A549 (cell line): ENCODE data around the gene NCCRP1. TPM values are rescaled to one million over a fixed set of nuclear protein-coding genes. Genes with fewer than 3 reads are reported as not detected.

Experiments
- ATAC-seq, 2 experiments: fragments of 200-7000 bp in 1 of 2; fragments of >200 bp in 1 of 2; cut with Nextera tagmentation in 1 of 2; cut with Tn5 transposase in 1 of 2; 3 replicates each; pipeline versions ENCODE4 v1.8.0 to v1.9.1; 2018 to 2020; ENCODE audit warnings: mild to moderate bottlenecking in 1 of 2, moderate library complexity in 1 of 2
- CTCF ChIA-PET: fragments of 300-600 bp; sonication (Branson Sonifier 250); formaldehyde crosslinking; extraction: SDS; loops from one replicate; lab custom pipeline; 2021; ENCODE audit warnings: antibody characterized with exemption, inconsistent platforms; lab: Yijun Ruan, JAX
- POLR2A ChIA-PET: fragments of 350-600 bp; formaldehyde crosslinking; extraction: SDS; loops from one replicate; lab custom pipeline; 2021; ENCODE audit warnings: antibody characterized with exemption, inconsistent platforms; lab: Yijun Ruan, JAX
- DNase-seq, 2 experiments: peaks; one replicate each; pipeline versions ENCODE4 v3.0.0 to v3.0.0-alpha.2; 2011 to 2016; ENCODE audit warnings: low read depth in 1 of 2, low spot score in 1 of 2
- FAIRE-seq: peaks from 2 replicates; lab custom pipeline; 2011; peaks lifted over from hg19 to GRCh38; lab: Jason Lieb, UNC
- H3K27ac ChIP-seq, 2 experiments: fragments of >200 bp; sonication (Bioruptor Twin); formaldehyde crosslinking; 3 replicates each; pipeline ENCODE4 v1.5.1; 2016 to 2017
- H3K4me1 ChIP-seq: fragments of >200 bp; sonication (Bioruptor Twin); formaldehyde crosslinking; 3 replicates; pipeline ENCODE4 v1.6.1; 2016
- H3K4me2 ChIP-seq: fragments of >200 bp; sonication (Bioruptor Twin); formaldehyde crosslinking; 3 replicates; pipeline ENCODE4 v1.6.1; 2016
- H3K4me3 ChIP-seq: fragments of >200 bp; sonication (Bioruptor Twin); formaldehyde crosslinking; 3 replicates; pipeline ENCODE4 v1.5.1; 2016
- H3K9me3 ChIP-seq: fragments of >200 bp; sonication (Bioruptor Twin); formaldehyde crosslinking; 3 replicates; pipeline ENCODE4 v1.6.1; 2016
- EP300 ChIP-seq, 2 experiments: fragments of >200 bp; sonication (Bioruptor Twin); formaldehyde crosslinking; IDR thresholded peaks; 2 replicates in 1 of 2; 3 replicates in 1 of 2; pipeline ENCODE4 v1.6.1; 2016 to 2017
- FOXS1 ChIP-seq: fragments of 250-450 bp; sonication (Bioruptor Pico); IDR thresholded peaks from 2 replicates; pipeline ENCODE4 v1.5.0; 2020; ENCODE audit warnings: mild to moderate bottlenecking, moderate library complexity
- GATA3 ChIP-seq: IDR thresholded peaks from 2 replicates; pipeline ENCODE4 v1.6.1; 2012; ENCODE audit warnings: borderline replicate concordance
- HMGXB4 ChIP-seq: fragments of 250-450 bp; sonication (Bioruptor Pico); IDR thresholded peaks from 2 replicates; pipeline ENCODE4 v1.5.0; 2021; ENCODE audit warnings: mild to moderate bottlenecking, moderate library complexity, borderline replicate concordance
- JUNB ChIP-seq: fragments of >200 bp; sonication (Bioruptor Twin); formaldehyde crosslinking; IDR thresholded peaks from 2 replicates; pipeline ENCODE4 v1.6.1; 2016
- KDM1A ChIP-seq: fragments of 200-600 bp; sonication (generic); IDR thresholded peaks from 2 replicates; pipeline ENCODE4 v1.6.1; 2016; ENCODE audit warnings: low read depth, mild to moderate bottlenecking
- NFE2L2 ChIP-seq: fragments of 150-350 bp; conservative IDR thresholded peaks from 2 replicates; pipeline ENCODE4 v1.6.1; 2014; ENCODE audit warnings: low read length
- NPAS2 ChIP-seq: fragments of 250-450 bp; sonication (Bioruptor Pico); IDR thresholded peaks from 2 replicates; pipeline ENCODE4 v1.8.0; 2022; ENCODE audit warnings: mild to moderate bottlenecking, moderate library complexity, borderline replicate concordance
- PHF8 ChIP-seq: fragments of 200-600 bp; sonication (generic); IDR thresholded peaks from 2 replicates; pipeline ENCODE4 v1.6.1; 2016; ENCODE audit warnings: low read depth, mild to moderate bottlenecking, antibody characterized with exemption, moderate library complexity, borderline replicate concordance
- POLR2A ChIP-seq: IDR thresholded peaks from 2 replicates; pipeline ENCODE4 v1.6.1; 2012; ENCODE audit warnings: mild to moderate bottlenecking, low read length
- POLR2AphosphoS2 ChIP-seq: conservative IDR thresholded peaks from 2 replicates; pipeline ENCODE4 v1.6.1; 2012; ENCODE audit warnings: low read length, improper control_type of control experiment, inconsistent platforms
- SREBF2 ChIP-seq: fragments of 450-650 bp; IDR thresholded peaks from 2 replicates; pipeline ENCODE4 v1.6.1; 2014; ENCODE audit warnings: mild to moderate bottlenecking, moderate library complexity
- ZC3H11A ChIP-seq: fragments of 450-650 bp; IDR thresholded peaks from 2 replicates; pipeline ENCODE4 v1.6.1; 2014; ENCODE audit warnings: antibody characterized with exemption, mild to moderate bottlenecking
- ZNF302 ChIP-seq: fragments of 250-450 bp; sonication (Bioruptor Pico); IDR thresholded peaks from 2 replicates; pipeline ENCODE4 v1.9.0; 2021; ENCODE audit warnings: inconsistent platforms, mild to moderate bottlenecking, moderate library complexity
- WGBS: methylation state at CpG from one replicate; pipeline ENCODE4 v1.1.6; 2017; ENCODE audit errors: missing lambda C conversion rate; 5-methylcytosine and 5-hydroxymethylcytosine counted together
- polyA plus RNA-seq, 4 experiments: library from polyadenylated mRNA; depleted of rRNA in 3 of 4; stranded (reverse); fragments of >200 nt; fragmentation: RNase III in 1 of 4; extraction: RNeasy Plus Mini Kit Qiagen cat#74134 plus additional on column Dnase treatment in 1 of 4; gene quantifications; 2 replicates in 3 of 4; 3 replicates in 1 of 4; pipeline ENCODE4 v1.2.3, GENCODE V29; 2011 to 2017
- TF ChIP-seq, protein P1 (sequence below): fragments of 450-650 bp; IDR thresholded peaks from 2 replicates; pipeline ENCODE4 v1.6.1; 2014; ENCODE audit warnings: antibody characterized with exemption
- TF ChIP-seq, protein P2 (sequence below): fragments of 200-600 bp; sonication (generic); IDR thresholded peaks from 2 replicates; pipeline ENCODE4 v1.6.1; 2016; ENCODE audit warnings: antibody characterized with exemption, mild to moderate bottlenecking, moderate library complexity
- TF ChIP-seq, protein P3 (sequence below): fragments of >200 bp; sonication (Bioruptor Twin); formaldehyde crosslinking; IDR thresholded peaks from 3 replicates; pipeline ENCODE4 v1.6.1; 2016

NCCRP1 gene
- polyA plus RNA-seq, 2 of the 4 experiments (the other 2 are of a cell fraction): 0.90 to 0.99 TPM

GRCh38 chr19:39152066-39152465 lies 44.7 kb upstream of the NCCRP1 start:
- 86% methylated on average over 10 of the region's 10 CpGs for WGBS
- no peak overlapping the region for H3K4me3 ChIP-seq
- H3K4me1 ChIP-seq: peaks cover 27% of the 10 kb centered on the region
- 0 out of 3 replicates have a peak, but pooled peaks cover 3% of the 10 kb centered on the region for H3K9me3 ChIP-seq
- TF ChIP-seq NFE2L2 (no peak), JUNB (no peak), ZC3H11A (no peak), SREBF2 (no peak)
- TF ChIP-seq, all 56 proteins: peak for 0
- Histone ChIP-seq H3K4me2 (no peak overlapping the region), H3K27ac (no peak overlapping the region)
- POLR2A ChIA-PET: interaction anchor here (0.7 kb wide), 1 partner anchor 29 kb away, joined by 3 read pairs; no protein-coding TSS in a partner anchor
- CTCF ChIA-PET: interaction anchor here (0.6 to 4.5 kb wide), 14 partner anchors 12 to 190 kb away, joined by 3 to 19 read pairs (median 6); partner anchors contain the start of gene SYCN
- FAIRE-seq: peak; percentile 99
- no peak for DNase-seq
- ATAC-seq: no peak

DNA sequence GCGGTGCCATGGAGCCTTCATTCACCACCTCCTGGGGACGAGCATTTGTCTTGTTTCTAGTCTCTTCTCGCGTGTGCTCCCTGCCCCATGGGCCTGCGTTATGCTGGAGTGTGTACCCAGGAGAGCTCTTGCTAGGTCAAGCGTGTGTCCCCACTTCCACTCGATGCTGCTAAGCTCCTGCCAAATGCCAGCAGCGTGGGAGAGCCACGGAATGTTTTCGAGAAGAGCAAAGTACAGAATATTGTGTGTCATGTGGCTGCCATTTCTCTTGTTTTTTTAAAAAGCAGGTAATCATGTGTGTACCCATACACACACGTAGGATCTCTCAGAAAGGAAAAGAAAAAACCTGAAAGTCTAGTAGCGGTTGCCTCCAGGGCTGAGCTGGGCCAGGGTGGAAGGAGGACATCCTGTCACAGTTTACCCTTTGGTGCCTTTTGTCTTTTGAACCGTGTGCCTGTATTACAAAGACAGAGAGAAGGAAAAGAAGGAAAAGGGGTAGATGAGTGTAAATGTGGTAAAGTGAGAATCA lies 42.6 kb upstream of the NCCRP1 start:
- H3K9me3 ChIP-seq: no peaks in the 10 kb centered on the region
- 88% methylated on average over 13 of the region's 13 CpGs for WGBS
- no peak for ATAC-seq
- H3K4me3 ChIP-seq: no peak overlapping the region
- peaks cover 28% of the 10 kb centered on the region for H3K4me1 ChIP-seq
- POLR2A ChIA-PET: no interaction called here
- no peak for TF ChIP-seq POLR2A
- TF ChIP-seq KDM1A: no peak
- no peak for TF ChIP-seq ZC3H11A
- TF ChIP-seq, all 56 proteins: peak for 0
- CTCF ChIA-PET: interaction anchor here (1.0 to 4.0 kb wide), 12 partner anchors 10 to 194 kb away, joined by 3 to 12 read pairs (median 5); no protein-coding TSS in a partner anchor
- Histone ChIP-seq H3K4me2 (no peak overlapping the region), H3K27ac (no peak overlapping the region; a peak in 1 of 6 replicates)
- FAIRE-seq (peak; percentile 91), DNase-seq (no peak)

DNA sequence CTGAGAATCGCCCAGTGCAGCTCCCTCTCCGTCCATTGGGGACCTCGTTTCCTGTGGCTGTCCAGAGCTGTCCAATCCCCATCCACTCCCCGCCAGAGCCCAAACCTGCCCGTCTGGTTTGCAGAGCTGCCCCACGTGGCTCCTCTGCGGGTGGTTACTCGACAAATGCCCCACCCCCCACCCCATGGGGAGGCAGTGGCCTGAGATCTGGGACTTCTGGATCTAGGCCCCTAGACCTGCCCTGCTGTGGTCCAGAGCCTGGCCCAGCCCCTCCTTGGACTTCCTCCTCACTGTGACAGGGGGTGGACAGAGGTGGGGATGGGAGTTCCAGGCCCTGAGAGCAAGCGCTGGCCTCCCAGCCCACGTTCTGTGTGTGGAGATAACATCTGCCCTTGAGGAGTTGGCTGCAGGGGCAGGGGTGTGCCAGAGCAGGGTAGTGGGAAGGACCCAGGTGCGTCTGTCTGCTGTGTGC lies 42.1 kb upstream of the NCCRP1 start:
- DNase-seq (peak; percentile 51 to 55), ATAC-seq (peak; percentile 51 to 67; a peak in 5 of 6 replicates), FAIRE-seq (no peak)
- ChIA-PET CTCF (interaction anchor here (1.0 to 4.0 kb wide), 10 partner anchors 9 to 195 kb away, joined by 3 to 12 read pairs (median 4); no protein-coding TSS in a partner anchor), POLR2A (no interaction called here)
- 75% methylated on average over 11 of the region's 11 CpGs for WGBS
- H3K4me2 ChIP-seq: no peak overlapping the region
- no peaks in the 10 kb centered on the region for H3K9me3 ChIP-seq
- H3K27ac ChIP-seq: peak overlapping the region in 1 of 2 experiments; percentile 36; a peak in 3 of 6 replicates
- H3K4me3 ChIP-seq: no peak overlapping the region
- peaks cover 28% of the 10 kb centered on the region for H3K4me1 ChIP-seq
- TF ChIP-seq, protein P1, sequence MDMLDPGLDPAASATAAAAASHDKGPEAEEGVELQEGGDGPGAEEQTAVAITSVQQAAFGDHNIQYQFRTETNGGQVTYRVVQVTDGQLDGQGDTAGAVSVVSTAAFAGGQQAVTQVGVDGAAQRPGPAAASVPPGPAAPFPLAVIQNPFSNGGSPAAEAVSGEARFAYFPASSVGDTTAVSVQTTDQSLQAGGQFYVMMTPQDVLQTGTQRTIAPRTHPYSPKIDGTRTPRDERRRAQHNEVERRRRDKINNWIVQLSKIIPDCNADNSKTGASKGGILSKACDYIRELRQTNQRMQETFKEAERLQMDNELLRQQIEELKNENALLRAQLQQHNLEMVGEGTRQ: 0 out of 2 replicates have a peak, but pooled peaks have one; percentile 6
- TF ChIP-seq NPAS2 (CRISPR knock-in tag) (no peak), HMGXB4 (CRISPR knock-in tag) (no peak)

- H3K27ac ChIP-seq: peak overlapping the region in 1 of 2 experiments; percentile 36; a peak in 3 of 6 replicates
- H3K4me1 ChIP-seq: peaks cover 30% of the 10 kb centered on the region
- DNase-seq (no peak), FAIRE-seq (no peak), ATAC-seq (peak; percentile 7 to 20; a peak in 4 of 6 replicates)
- H3K4me2 ChIP-seq: no peak overlapping the region
- TF ChIP-seq EP300 (IDR thresholded peaks at IDR 0.05): no peak
- POLR2A ChIA-PET: no interaction called here
- CTCF ChIA-PET: interaction anchor here (1.0 to 4.0 kb wide), 11 partner anchors 9 to 195 kb away, joined by 3 to 12 read pairs (median 7); no protein-coding TSS in a partner anchor
- 86% methylated on average over 11 of the region's 11 CpGs for WGBS
- no peak overlapping the region for H3K4me3 ChIP-seq
- no peaks in the 10 kb centered on the region for H3K9me3 ChIP-seq
Observed at GRCh38 chr19:39155114-39155700, 41.6 kb upstream of the NCCRP1 start.

GRCh38 chr19:39155741-39156140 lies 41.0 kb upstream of the NCCRP1 start:
- no peak overlapping the region for H3K4me3 ChIP-seq
- ATAC-seq (no peak), FAIRE-seq (no peak), DNase-seq (no peak)
- no peaks in the 10 kb centered on the region for H3K9me3 ChIP-seq
- H3K27ac ChIP-seq: peak overlapping the region in 1 of 2 experiments; percentile 64; a peak in 3 of 6 replicates
- no peak overlapping the region for H3K4me2 ChIP-seq
- CTCF ChIA-PET: interaction anchor here (1.1 to 4.0 kb wide), 9 partner anchors 9 to 194 kb away, joined by 3 to 12 read pairs (median 8); no protein-coding TSS in a partner anchor
- H3K4me1 ChIP-seq: peaks cover 35% of the 10 kb centered on the region
- 87% methylated on average over 15 of the region's 15 CpGs for WGBS
- POLR2A ChIA-PET: no interaction called here
- TF ChIP-seq, protein P2, sequence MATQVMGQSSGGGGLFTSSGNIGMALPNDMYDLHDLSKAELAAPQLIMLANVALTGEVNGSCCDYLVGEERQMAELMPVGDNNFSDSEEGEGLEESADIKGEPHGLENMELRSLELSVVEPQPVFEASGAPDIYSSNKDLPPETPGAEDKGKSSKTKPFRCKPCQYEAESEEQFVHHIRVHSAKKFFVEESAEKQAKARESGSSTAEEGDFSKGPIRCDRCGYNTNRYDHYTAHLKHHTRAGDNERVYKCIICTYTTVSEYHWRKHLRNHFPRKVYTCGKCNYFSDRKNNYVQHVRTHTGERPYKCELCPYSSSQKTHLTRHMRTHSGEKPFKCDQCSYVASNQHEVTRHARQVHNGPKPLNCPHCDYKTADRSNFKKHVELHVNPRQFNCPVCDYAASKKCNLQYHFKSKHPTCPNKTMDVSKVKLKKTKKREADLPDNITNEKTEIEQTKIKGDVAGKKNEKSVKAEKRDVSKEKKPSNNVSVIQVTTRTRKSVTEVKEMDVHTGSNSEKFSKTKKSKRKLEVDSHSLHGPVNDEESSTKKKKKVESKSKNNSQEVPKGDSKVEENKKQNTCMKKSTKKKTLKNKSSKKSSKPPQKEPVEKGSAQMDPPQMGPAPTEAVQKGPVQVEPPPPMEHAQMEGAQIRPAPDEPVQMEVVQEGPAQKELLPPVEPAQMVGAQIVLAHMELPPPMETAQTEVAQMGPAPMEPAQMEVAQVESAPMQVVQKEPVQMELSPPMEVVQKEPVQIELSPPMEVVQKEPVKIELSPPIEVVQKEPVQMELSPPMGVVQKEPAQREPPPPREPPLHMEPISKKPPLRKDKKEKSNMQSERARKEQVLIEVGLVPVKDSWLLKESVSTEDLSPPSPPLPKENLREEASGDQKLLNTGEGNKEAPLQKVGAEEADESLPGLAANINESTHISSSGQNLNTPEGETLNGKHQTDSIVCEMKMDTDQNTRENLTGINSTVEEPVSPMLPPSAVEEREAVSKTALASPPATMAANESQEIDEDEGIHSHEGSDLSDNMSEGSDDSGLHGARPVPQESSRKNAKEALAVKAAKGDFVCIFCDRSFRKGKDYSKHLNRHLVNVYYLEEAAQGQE: no peak
- TF ChIP-seq ZNF302 (CRISPR knock-in tag) (no peak), GATA3 (no peak), FOXS1 (CRISPR knock-in tag) (no peak), PHF8 (no peak), POLR2AphosphoS2 (no peak)
- TF ChIP-seq, protein P3, sequence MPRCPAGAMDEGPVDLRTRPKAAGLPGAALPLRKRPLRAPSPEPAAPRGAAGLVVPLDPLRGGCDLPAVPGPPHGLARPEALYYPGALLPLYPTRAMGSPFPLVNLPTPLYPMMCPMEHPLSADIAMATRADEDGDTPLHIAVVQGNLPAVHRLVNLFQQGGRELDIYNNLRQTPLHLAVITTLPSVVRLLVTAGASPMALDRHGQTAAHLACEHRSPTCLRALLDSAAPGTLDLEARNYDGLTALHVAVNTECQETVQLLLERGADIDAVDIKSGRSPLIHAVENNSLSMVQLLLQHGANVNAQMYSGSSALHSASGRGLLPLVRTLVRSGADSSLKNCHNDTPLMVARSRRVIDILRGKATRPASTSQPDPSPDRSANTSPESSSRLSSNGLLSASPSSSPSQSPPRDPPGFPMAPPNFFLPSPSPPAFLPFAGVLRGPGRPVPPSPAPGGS: no peak
